Peyer's patch (tissue), 4 donors: ENCODE data around the gene ZNF766. TPM values are rescaled to one million over a fixed set of nuclear protein-coding genes. Genes with fewer than 3 reads are reported as not detected.

Experiments used
- small RNA-seq, 2 donors: library from RNA; depleted of rRNA; stranded (forward); fragments of <200 nt; gene quantifications; one replicate each; pipeline ENCODE3, GENCODE V24; 2016
- total RNA-seq, 4 donors: library from RNA; depleted of rRNA; stranded (reverse); fragments of >200 nt; gene quantifications; one replicate each; pipeline ENCODE4 v1.1.0, GENCODE V29; 2016

Gene ZNF766
- total RNA-seq, 4 donors from 2014 or later, result 4.0 to 15.7 (median 7.0) TPM

Small RNA genes lying within 50 kb of the gene (small RNA-seq; reads per million reads assigned to genes)
- gene MIR643 (0 reads per million in 2 donors), gene MIR6801 (0 reads per million in 2 donors), gene RF00019 (0 reads per million in 2 donors)

Other genes starting within 250 kb of the ZNF766 start
- 1 to 10 TPM; 2.5 to 5.1 (median 3.6) TPM for gene ZNF614, start 241.2 kb upstream of the ZNF766 start, total RNA-seq
- gene ZNF432, start 220.7 kb upstream of the ZNF766 start, total RNA-seq, result 10 to 100 TPM in 3 of 4 donors, 1 to 10 TPM in 1; 5.8 to 19.0 (median 12.0) TPM
- 10 to 100 TPM; 18.4 to 56.9 (median 24.5) TPM for gene ZNF841, start 173.8 kb upstream of the ZNF766 start, total RNA-seq
- 1 to 10 TPM; 4.9 to 9.9 (median 5.3) TPM for gene ZNF616, start 129.6 kb upstream of the ZNF766 start, total RNA-seq
- gene ZNF836, start 98.0 kb upstream of the ZNF766 start, total RNA-seq, result 10 to 100 TPM in 1 of 4 donors, 1 to 10 TPM in 3; 7.0 to 11.9 (median 9.2) TPM
- gene PPP2R1A, start 79.5 kb upstream of the ZNF766 start, total RNA-seq, result 100 to 1,000 TPM; 198 to 284 (median 234) TPM
- 10 to 100 TPM in 3 of 4 donors, 1 to 10 TPM in 1; 6.0 to 19.8 (median 12.5) TPM for gene ZNF480, start 27.6 kb downstream of the ZNF766 start, total RNA-seq
- gene ZNF610, start 66.7 kb downstream of the ZNF766 start, total RNA-seq, result 1 to 10 TPM in 2 of 4 donors, under 1 TPM in 1, not detected in 1; 0.85 to 2.3 (median 1.6) TPM
- gene ZNF880, start 100.3 kb downstream of the ZNF766 start, total RNA-seq, result 10 to 100 TPM in 2 of 4 donors, 1 to 10 TPM in 2; 7.2 to 20.6 (median 12.0) TPM
- 10 to 100 TPM; 18.5 to 25.6 (median 20.8) TPM for gene ZNF528, start 128.3 kb downstream of the ZNF766 start, total RNA-seq
- gene ZNF534, start 159.6 kb downstream of the ZNF766 start, total RNA-seq, result not detected
- gene ZNF578, start 184.0 kb downstream of the ZNF766 start, total RNA-seq, result under 1 TPM in 2 of 4 donors, not detected in 2; 0.40 to 0.53 TPM